GM19240 (cell line): ENCODE results near the gene PDK1.

Experiments
- DNase-seq: peaks from one replicate; pipeline ENCODE4 v3.0.0; 2011; ENCODE audit warnings: low spot score; ENCODE audit not compliant: insufficient read length

Gene PDK1

DNA sequence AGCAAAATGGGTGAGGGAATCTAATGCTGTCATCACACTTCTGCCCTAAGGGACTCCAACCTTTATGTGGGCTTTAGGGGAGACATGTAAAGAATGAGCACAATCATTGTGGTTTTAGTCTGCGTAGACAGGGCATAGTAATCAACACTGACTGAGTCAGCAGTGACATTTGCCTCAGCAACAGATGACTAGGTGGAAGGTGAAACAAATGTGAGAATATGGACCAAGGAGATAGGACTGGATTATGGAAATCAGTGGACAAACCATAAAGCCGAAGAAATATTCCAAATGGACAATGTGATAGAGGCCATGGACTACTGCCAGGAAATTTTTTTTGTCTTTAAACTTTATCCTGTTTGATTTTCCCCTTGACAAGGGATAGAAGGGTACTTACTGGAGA is 83.9 kb downstream of the PDK1 start:
- DNase-seq = no peak

DNA sequence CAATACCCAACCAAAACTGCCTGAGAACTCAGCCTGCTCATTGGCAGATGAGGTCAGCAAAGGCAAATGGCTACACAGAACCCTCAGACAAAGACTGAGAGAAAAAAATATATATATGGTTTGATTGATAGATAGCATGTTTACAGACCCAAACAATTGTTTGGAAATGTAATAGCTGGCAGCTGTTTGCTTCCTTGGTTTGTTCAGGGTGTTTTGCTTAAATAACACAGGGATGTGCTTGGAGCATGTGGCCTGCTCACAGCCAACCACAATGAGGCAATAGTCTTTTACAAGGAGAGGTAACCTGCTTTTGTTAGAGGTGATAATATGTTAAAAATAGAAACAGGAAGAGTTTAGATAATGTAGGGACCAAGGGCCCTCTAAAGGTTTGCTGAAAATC is 84.5 kb downstream of the PDK1 start:
- DNase-seq = no peak

DNA sequence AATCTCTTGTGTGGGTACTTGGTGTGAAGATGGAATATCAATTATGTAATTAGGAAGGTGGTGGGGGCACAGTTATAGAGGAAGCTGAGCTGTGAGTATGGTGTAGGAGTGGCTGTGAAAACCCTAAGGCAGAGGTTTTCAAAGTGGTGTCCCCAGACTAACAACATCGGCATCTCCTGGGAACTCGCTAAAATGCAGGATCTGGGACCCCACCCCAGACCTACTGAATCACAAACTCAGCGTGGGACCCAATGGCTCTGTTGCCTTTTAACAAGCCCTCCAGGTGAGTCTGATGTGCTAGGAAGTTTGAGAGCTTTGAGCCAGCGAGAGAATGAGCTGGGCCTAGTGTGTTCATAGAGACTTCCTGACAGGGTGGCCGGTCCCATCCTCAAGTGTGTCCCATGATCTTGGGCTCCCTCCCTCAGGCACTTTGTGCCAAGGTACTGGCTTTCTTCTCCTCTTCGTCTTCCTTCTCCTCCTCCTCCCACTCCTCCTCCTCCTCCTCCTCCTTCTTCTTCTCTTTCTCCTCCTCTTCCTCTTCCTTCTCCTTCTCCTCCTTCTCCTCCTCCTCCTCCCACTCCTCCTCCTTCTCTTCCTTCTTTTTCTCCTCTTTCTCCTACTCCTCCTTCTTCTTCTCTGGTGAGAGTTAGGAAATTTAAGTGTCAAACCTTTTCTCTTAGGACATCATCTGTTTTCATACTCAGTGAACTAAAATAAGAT is 86.6 kb downstream of the PDK1 start:
- no peak for DNase-seq

DNA sequence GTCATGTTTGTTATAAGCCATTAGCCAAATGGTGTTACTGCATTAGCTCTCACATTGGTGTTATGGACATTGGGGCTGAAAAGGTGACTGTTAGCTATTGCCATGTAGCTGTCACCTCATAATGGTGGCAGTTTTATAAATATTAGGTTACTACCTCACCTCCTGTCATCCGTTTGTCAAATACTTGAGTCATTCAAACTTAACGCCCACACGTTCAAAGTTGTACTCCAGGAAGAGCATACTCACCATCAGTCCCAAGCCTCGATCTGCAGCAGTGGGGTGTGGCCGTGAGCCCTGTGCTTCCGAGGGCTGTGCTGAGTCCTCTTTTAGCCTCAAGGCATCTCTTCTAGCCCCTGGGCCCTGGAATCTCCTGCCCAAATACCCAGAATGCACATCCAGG is 87.3 kb downstream of the PDK1 start:
- DNase-seq = no peak

GRCh38 chr2:172647439-172647838 is 91.5 kb downstream of the PDK1 start:
- no peak for DNase-seq

- DNase-seq = no peak
Measured at GRCh38 chr2:172655091-172655837, 99.4 kb downstream of the PDK1 start.

DNA sequence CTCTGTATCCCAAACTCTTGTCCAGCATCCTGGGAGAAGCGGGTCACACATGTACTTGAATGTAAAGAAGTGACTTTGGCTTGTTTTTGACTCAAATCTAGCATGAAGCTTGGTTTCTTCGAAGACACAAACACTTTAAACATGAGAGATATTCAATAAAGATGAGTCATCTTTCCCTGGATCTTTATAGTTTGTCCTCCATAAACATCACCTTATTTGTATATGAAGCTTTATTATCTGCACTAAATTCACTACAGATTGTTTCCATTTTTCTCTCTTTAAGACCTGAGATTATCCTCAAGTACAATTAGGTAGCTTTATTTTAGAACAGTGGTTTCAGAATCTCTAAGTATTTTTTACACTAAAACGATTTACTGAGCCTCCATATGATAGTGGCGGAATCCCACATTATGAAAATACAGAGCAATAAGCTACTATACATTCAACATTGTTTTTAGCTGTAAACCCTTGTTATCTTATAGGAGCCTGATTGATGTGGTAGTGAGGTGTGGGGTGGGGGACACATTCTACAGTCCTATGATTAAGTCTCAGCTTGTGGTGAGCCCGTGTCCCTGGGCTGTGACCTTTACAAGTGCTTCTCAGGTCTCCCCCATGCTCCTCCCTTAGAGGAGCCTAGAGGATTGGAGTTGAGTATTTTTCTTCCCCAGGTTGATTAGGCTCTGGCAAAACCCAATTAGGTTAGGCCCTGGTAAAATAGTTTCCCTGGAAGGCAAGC is 100.1 kb downstream of the PDK1 start:
- DNase-seq = no peak
